Erythroblast (primary cell): ENCODE measurements around the gene ARHGEF3.

Source experiments
- GATA1 ChIP-seq: IDR thresholded peaks from 2 replicates; pipeline ENCODE4 v1.6.1; 2011; ENCODE audit warnings: low read depth, mild to moderate bottlenecking, control low read depth, low read length, moderate library complexity
- POLR2A ChIP-seq: IDR thresholded peaks from 2 replicates; pipeline ENCODE4 v1.6.1; 2011; ENCODE audit warnings: mild to moderate bottlenecking, low read length

DNA sequence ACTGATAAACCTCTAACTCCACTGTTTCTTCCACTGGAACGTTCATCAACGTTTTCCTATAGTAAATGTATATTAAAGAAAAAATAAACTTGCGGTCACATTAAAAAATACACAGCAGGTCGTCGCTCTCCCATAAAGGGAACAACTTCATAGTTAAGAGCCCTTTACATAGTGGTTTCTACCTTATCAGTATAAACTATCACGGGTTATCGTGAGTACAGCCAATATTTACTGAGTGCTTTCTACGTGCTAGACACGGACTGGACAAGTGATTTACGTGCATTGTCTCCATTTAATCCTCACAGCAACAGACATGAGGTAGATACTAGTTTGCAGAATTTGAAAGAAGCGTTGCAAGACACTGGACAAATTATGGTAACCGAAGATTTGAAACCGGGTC lies 117.7 kb downstream of the ARHGEF3 start:
- TF ChIP-seq POLR2A (no peak), GATA1 (no peak)
